Body of pancreas (tissue), 4 donors: Measurements from ENCODE around the gene ACRBP. TPM values are rescaled to one million over a fixed set of nuclear protein-coding genes. Genes with fewer than 3 reads are reported as not detected.
"Not testable (repeated sequence)": the region's sequence is repeated elsewhere in the genome, so short reads cannot be mapped to it uniquely, and the experiment has no call there.

Source experiments
- ATAC-seq: fragments of 150-250 bp; one replicate; pipeline ENCODE4 v1.9.1; 2016
- DNase-seq, 4 donors: peaks; one replicate each; pipeline ENCODE4 v3.0.0-alpha.2; 2019
- H3K27ac ChIP-seq, 4 donors: fragments of 200-600 bp; sonication (generic); 1 replicate in 3 of 4; 2 replicates in 1 of 4; pipeline versions ENCODE4 v1.5.1 to v1.6.1; 2016 to 2019; ENCODE audit warnings: mild to moderate bottlenecking in 1 of 4, mixed read lengths in 1 of 4, moderate library complexity in 1 of 4
- H3K27me3 ChIP-seq, 2 donors: fragments of 200-600 bp; sonication (generic); one replicate each; pipeline ENCODE4 v1.6.0; 2016; ENCODE audit warnings: mild to moderate bottlenecking in 1 of 2
- H3K36me3 ChIP-seq, 2 donors: fragments of 200-600 bp; sonication (generic); replicated peaks in 1 of 2; 2 replicates each; pipeline ENCODE4 v1.5.1; 2016; ENCODE audit warnings: low read depth in 2 of 2; ENCODE audit not compliant: insufficient read depth in 1 of 2
- H3K4me1 ChIP-seq: fragments of 200-600 bp; sonication (generic); one replicate; pipeline ENCODE4 v1.6.0; 2016
- H3K4me3 ChIP-seq, 2 donors: fragments of 200-600 bp; sonication (generic); 1 replicate in 1 of 2; 2 replicates in 1 of 2; pipeline ENCODE4 v1.5.1; 2016 to 2019
- H3K9me3 ChIP-seq, 3 donors: fragments of 200-600 bp; sonication (generic); 1 replicate in 2 of 3; 2 replicates in 1 of 3; pipeline ENCODE4 v1.5.1; 2016
- POLR2A ChIP-seq, 3 donors: fragments of 450-650 bp; IDR thresholded peaks; one replicate each; pipeline ENCODE4 v1.6.1; 2016; ENCODE audit warnings: antibody characterized with exemption in 3 of 3, mild to moderate bottlenecking in 2 of 3
- WGBS, 2 donors: methylation state at CpG; one replicate each; pipeline ENCODE4 v1.1.5; 2017; 5-methylcytosine and 5-hydroxymethylcytosine counted together
- intact Hi-C: fragments of 100-400 bp; cut with DNase I; formaldehyde crosslinking; loops from one replicate; pipeline ENCODE4 v1.15.1; 2023
- total RNA-seq, 2 donors: library from RNA; depleted of rRNA; stranded (reverse); fragments of >200 nt; gene quantifications; one replicate each; pipeline ENCODE4 v1.1.0, GENCODE V29; 2016
- TF ChIP-seq, protein P1 (sequence below), 7 experiments: fragments of 450-650 bp in 4 of 7; fragments of 200-600 bp in 3 of 7; sonication (generic) in 3 of 7; IDR thresholded peaks; one replicate each; pipeline ENCODE4 v1.5.1; 2016 to 2019; ENCODE audit warnings: antibody characterized with exemption in 7 of 7

Gene ACRBP
- total RNA-seq, 2 donors from 2014 or later: 0.78 to 5.9 TPM

DNA sequence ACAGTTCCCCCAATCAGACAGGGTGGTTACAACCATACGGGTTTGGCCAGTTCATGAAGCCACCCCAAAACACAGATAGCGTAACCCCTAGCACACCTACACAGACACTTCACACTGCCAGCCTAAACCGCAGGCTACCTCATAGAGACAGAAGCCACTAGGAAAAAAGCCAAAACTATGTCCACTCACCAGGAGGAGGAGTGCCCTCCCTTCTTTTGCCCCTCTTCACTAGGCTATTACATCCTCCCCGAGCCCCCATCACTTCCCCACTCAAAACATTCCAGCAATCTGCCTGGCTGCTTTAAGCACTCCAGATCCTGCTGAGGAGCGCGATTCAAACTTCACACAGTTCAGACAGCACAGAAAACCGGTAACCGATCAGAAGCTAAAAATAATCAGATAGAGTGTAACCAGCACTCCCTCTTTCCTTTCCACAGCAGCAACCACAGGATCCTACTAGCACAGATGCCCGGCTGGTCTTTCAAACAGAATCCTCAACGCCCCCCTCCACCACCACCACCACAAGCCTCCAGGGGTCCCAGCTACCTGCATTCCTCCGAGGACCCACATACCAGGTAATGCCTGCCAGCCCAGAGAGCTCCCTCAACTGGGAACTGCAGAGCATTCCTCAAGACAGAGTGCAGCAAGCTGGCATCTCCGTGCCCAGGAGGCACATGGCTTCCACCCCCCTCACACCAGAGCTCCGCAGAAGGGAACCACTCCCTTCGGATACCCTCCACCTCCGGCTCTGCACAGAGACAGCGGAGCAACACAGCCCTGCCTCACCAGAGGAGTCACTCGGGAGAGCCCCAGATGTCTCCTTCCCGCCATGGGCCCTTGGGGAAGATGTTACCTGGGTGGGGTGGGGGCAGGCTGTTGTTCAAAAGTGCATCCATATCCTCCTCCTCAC is 41.6 kb downstream of the ACRBP start:
- Histone ChIP-seq H3K9me3 (no peaks in the 10 kb centered on the region), H3K4me1 (peaks cover 39% of the 10 kb centered on the region), H3K36me3 (peaks cover 8 to 17% of the 10 kb centered on the region in 2 donors), H3K27me3 (no peaks in the 10 kb centered on the region), H3K27ac (peak overlapping the region; percentile 93 to 99 (median 96)), H3K4me3 (peak overlapping the region; percentile 77 to 92)
- intact Hi-C loops: no loop called here
- WGBS, 2 donors: 5% methylated on average over 12 to 18 of the region's 18 CpGs
- DNase-seq (peak in 3 of 4 donors; percentile 31 to 36 (median 35)), ATAC-seq (no peak)
- no peak for TF ChIP-seq POLR2A (IDR thresholded peaks at IDR 0.05)
- TF ChIP-seq, protein P1, sequence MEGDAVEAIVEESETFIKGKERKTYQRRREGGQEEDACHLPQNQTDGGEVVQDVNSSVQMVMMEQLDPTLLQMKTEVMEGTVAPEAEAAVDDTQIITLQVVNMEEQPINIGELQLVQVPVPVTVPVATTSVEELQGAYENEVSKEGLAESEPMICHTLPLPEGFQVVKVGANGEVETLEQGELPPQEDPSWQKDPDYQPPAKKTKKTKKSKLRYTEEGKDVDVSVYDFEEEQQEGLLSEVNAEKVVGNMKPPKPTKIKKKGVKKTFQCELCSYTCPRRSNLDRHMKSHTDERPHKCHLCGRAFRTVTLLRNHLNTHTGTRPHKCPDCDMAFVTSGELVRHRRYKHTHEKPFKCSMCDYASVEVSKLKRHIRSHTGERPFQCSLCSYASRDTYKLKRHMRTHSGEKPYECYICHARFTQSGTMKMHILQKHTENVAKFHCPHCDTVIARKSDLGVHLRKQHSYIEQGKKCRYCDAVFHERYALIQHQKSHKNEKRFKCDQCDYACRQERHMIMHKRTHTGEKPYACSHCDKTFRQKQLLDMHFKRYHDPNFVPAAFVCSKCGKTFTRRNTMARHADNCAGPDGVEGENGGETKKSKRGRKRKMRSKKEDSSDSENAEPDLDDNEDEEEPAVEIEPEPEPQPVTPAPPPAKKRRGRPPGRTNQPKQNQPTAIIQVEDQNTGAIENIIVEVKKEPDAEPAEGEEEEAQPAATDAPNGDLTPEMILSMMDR (IDR thresholded peaks at IDR 0.05): no peak

DNA sequence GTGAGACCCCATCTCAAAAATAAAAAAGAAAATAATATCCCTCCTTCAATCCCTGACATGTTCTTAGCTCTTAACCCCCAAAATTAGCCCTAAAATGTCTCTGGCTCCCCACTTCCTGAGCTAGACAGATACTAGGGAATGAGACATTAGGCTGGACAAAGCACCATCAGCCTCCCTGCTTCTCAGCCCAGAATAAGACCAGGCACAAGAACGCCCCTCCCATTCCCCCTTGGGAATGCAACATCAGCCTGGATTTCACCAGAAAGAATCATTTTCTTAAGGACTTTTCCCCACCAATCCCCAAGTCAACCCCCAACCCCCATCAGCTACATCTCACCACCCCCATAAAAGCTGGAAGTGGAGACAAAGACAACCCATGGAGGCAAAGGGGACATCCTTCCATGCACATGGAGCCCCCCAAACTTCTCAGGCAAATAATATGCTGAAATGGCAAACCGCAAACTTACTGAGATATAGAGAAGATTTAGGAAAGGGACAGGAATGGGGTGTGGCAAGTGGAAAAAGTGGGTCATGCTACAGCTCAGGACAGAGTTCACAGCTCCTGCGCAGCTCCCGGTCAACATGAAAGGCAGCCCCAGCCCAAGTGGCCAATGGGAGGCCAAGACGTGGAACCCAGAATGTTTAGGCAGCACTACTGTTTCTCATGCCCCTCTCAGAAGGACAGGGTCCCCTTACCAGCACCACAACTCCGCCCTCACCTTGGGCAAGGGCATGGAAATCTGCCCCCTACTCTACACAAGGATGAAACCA is 42.8 kb downstream of the ACRBP start:
- Histone ChIP-seq H3K9me3 (no peaks in the 10 kb centered on the region), H3K27me3 (no peaks in the 10 kb centered on the region), H3K4me3 (no peak overlapping the region), H3K27ac (peak overlapping the region in 2 of 4 donors; percentile 93 to 95), H3K36me3 (peaks cover 19 to 29% of the 10 kb centered on the region in 2 donors), H3K4me1 (peaks cover 39% of the 10 kb centered on the region)
- ATAC-seq (no peak), DNase-seq (no peak)
- 55 to 63% methylated on average over 6 of the region's 6 CpGs for WGBS, 2 donors
- intact Hi-C loops: no loop called here
- no peak for TF ChIP-seq POLR2A (IDR thresholded peaks at IDR 0.05)
- TF ChIP-seq, protein P1 (IDR thresholded peaks at IDR 0.05): no peak

DNA sequence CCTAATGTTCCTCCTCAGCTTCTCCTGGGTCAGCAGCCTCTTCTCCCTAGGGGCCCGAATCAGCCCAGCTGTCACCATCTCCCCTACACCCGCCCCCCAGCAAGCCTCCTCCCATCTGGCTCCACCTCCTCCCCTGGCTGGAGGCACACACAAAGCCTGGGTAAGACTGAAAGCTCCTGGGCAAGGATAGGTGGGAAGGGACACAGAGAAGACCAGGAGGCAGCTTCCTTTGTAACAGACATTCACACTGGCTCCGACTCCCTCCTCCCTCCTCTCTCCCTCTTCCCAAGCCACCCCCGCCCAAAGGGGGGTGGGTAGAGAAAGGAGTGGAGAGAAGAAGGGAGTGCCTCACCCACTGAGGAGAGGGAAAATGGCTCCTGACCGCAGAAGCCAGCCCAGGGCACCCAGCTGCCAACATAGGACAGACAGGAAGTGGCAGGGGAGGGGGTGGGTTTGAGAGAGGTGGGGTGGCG is 44.1 kb downstream of the ACRBP start:
- intact Hi-C loops: no loop called here
- Histone ChIP-seq H3K9me3 (no peaks in the 10 kb centered on the region), H3K4me3 (no peak overlapping the region), H3K27ac (peak overlapping the region in 2 of 4 donors; percentile 24 to 48), H3K36me3 (peaks cover 20 to 35% of the 10 kb centered on the region in 2 donors), H3K27me3 (no peaks in the 10 kb centered on the region), H3K4me1 (peaks cover 39% of the 10 kb centered on the region)
- peak; percentile 20 to 40 (median 28) for DNase-seq
- 18 to 28% methylated on average over 5 to 6 of the region's 6 CpGs for WGBS, 2 donors
- ATAC-seq: no peak
- TF ChIP-seq, protein P1 (IDR thresholded peaks at IDR 0.05): no peak
- no peak for TF ChIP-seq POLR2A (IDR thresholded peaks at IDR 0.05)

DNA sequence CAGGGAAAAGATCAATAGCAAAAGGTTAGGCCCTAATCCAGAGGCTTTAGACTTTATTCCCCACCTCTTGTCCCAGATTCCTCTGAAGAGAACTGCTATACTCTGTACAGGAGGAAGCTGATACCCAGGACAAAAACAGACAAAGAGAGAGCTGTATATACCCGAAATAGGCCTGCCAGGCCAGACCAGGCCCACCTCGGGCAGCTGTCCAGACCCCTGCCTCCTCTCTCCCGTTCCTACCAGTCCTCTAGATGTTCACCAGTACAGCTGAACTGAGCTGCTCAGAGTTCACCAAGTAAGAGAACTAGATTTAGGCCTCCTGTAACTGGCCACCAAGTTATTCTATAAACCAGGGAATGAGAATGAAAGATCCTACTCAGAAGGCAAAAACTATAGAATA is 44.7 kb downstream of the ACRBP start:
- DNase-seq: no peak
- peaks cover 39% of the 10 kb centered on the region for H3K4me1 ChIP-seq
- WGBS, 2 donors: 53 to 66% methylated on average over 3 of the region's 3 CpGs
- no peak overlapping the region for H3K4me3 ChIP-seq
- peaks cover 22 to 39% of the 10 kb centered on the region in 2 donors for H3K36me3 ChIP-seq
- no peak for ATAC-seq
- intact Hi-C loops: no loop called here
- H3K27ac ChIP-seq: no peak overlapping the region
- no peaks in the 10 kb centered on the region for H3K9me3 ChIP-seq
- no peak for TF ChIP-seq POLR2A (IDR thresholded peaks at IDR 0.05)
- TF ChIP-seq, protein P1 (IDR thresholded peaks at IDR 0.05): no peak
- no peaks in the 10 kb centered on the region for H3K27me3 ChIP-seq

DNA sequence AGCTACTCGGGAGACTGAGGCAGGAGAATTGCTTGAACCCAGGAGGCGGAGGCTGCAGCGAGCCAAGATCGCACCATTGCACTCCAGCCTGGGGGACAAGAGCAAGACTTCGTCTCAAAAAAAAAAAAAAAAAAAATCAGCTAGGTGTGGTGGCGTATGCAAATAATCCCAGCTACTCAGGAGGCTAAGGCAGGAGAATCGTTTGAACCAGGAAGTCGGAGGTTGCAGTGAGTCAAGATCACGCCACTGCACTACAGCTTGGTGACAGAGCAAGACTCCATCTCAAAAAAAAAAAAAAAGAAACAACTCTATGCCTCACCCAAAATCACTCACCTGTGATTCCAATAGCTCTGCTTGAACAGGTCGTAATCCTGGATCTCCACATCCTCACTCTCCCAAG is 51.6 kb downstream of the ACRBP start:
- H3K27ac ChIP-seq, H3K4me1 ChIP-seq, H3K4me3 ChIP-seq, H3K9me3 ChIP-seq, intact Hi-C loops, ATAC-seq, DNase-seq, H3K27me3 ChIP-seq: not testable (repeated sequence)
- H3K36me3 ChIP-seq: peaks cover 52 to 67% of the 10 kb centered on the region in 2 donors
- 86 to 90% methylated on average over 10 of the region's 10 CpGs for WGBS, 2 donors
